Measurements from ENCODE around the gene MGAT2.

- no peak for TF ChIP-seq CTCF (IDR thresholded peaks at IDR 0.05)
- TF ChIP-seq POLR2A (IDR thresholded peaks at IDR 0.05), result no peak
Measured at GRCh38 chr14:49619730-49620129, 869 bp upstream of the MGAT2 start.
